Measurements from ENCODE around the gene EXTL2.

GRCh38 chr1:100892554-100892953 is 2.1 kb downstream of the EXTL2 start:
- TF ChIP-seq CTCF (IDR thresholded peaks at IDR 0.05; ENCODE audit: poor library complexity) (no peak), EZH2phosphoT487 (IDR thresholded peaks at IDR 0.05; ENCODE audit: low read depth, severe bottlenecking, unreplicated experiment) (no peak), EZH2 (IDR thresholded peaks at IDR 0.05; ENCODE audit: borderline replicate concordance) (no peak)

Data from hepatocyte (in vitro differentiated cells).